Glutamatergic neuron (in vitro differentiated cells): Measurements from ENCODE around the gene CUEDC2. TPM values are rescaled to one million over a fixed set of nuclear protein-coding genes. Genes with fewer than 3 reads are reported as not detected.
A peak's percentile ranks its signal among the peaks of the same experiment; 100 is the strongest.

Experiments
- DNase-seq: peaks from one replicate; pipeline ENCODE4 v3.0.0; 2022
- H3K27ac Mint-ChIP-seq: one replicate; pipeline ENCODE4 v1.8.0; 2020; ENCODE audit warnings: mild to moderate bottlenecking, mixed read lengths, inconsistent platforms; ENCODE audit not compliant: unreplicated experiment
- H3K27me3 Mint-ChIP-seq: one replicate; pipeline ENCODE4 v1.8.0; 2020; ENCODE audit warnings: mild to moderate bottlenecking, moderate library complexity, mixed read lengths, inconsistent platforms; ENCODE audit not compliant: unreplicated experiment
- H3K36me3 Mint-ChIP-seq: one replicate; pipeline ENCODE4 v1.8.0; 2020; ENCODE audit warnings: mild to moderate bottlenecking, mixed read lengths, inconsistent platforms; ENCODE audit not compliant: unreplicated experiment
- H3K4me1 Mint-ChIP-seq: one replicate; pipeline ENCODE4 v1.8.0; 2020; ENCODE audit warnings: mild to moderate bottlenecking, low read depth, mixed read lengths, inconsistent platforms; ENCODE audit not compliant: unreplicated experiment
- H3K4me3 Mint-ChIP-seq: one replicate; pipeline ENCODE4 v1.8.0; 2020; ENCODE audit warnings: mild to moderate bottlenecking, mixed read lengths, inconsistent platforms; ENCODE audit not compliant: unreplicated experiment
- H3K9me3 Mint-ChIP-seq: one replicate; pipeline ENCODE4 v1.8.0; 2020; ENCODE audit warnings: mild to moderate bottlenecking, moderate library complexity, mixed read lengths, inconsistent platforms; ENCODE audit not compliant: unreplicated experiment
- total RNA-seq: library from RNA; stranded (reverse); fragmentation: NEBNext Ultra II Directional; extraction: Animal tissue kit (Norgen Biotek cat#: 25700); gene quantifications from one replicate; pipeline ENCODE4 v1.2.1, GENCODE V29; 2021; ENCODE audit not compliant: unreplicated experiment
- TF ChIP-seq, protein P1 (sequence below): fragments of 200-600 bp; sonication (generic); IDR thresholded peaks from one replicate; pipeline ENCODE4 v1.5.0; 2021; ENCODE audit not compliant: partially characterized antibody, unreplicated experiment

Gene CUEDC2
- total RNA-seq, 1 donor from 2014 or later: 104 TPM

DNA sequence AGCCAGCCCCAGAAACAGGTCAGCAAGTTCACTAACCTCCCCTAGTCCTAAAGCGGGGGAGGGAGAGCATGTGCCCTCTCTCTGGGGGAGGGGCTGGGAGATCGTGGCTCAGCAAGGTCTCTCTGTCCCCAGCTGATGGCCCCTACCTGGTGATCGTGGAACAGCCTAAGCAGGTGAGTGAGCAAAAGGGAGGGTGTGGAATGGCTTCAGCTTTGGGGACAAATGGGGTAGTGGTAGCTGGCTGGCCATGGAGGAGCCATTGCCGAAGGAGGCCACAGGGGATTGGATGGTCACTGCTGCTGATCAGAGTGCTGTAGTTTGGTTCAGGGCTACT lies 36.1 kb downstream of the CUEDC2 start:
- TF ChIP-seq, protein P1, sequence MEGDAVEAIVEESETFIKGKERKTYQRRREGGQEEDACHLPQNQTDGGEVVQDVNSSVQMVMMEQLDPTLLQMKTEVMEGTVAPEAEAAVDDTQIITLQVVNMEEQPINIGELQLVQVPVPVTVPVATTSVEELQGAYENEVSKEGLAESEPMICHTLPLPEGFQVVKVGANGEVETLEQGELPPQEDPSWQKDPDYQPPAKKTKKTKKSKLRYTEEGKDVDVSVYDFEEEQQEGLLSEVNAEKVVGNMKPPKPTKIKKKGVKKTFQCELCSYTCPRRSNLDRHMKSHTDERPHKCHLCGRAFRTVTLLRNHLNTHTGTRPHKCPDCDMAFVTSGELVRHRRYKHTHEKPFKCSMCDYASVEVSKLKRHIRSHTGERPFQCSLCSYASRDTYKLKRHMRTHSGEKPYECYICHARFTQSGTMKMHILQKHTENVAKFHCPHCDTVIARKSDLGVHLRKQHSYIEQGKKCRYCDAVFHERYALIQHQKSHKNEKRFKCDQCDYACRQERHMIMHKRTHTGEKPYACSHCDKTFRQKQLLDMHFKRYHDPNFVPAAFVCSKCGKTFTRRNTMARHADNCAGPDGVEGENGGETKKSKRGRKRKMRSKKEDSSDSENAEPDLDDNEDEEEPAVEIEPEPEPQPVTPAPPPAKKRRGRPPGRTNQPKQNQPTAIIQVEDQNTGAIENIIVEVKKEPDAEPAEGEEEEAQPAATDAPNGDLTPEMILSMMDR: no peak
- peak overlapping the region; percentile 20 for H3K27ac Mint-ChIP-seq
- no peak for DNase-seq
- H3K9me3 Mint-ChIP-seq: peaks cover 4% of the 10 kb centered on the region
- H3K36me3 Mint-ChIP-seq: no peaks in the 10 kb centered on the region
- peaks cover 13% of the 10 kb centered on the region for H3K27me3 Mint-ChIP-seq
- H3K4me1 Mint-ChIP-seq: peaks cover 8% of the 10 kb centered on the region
- H3K4me3 Mint-ChIP-seq: peak overlapping the region; percentile 74

DNA sequence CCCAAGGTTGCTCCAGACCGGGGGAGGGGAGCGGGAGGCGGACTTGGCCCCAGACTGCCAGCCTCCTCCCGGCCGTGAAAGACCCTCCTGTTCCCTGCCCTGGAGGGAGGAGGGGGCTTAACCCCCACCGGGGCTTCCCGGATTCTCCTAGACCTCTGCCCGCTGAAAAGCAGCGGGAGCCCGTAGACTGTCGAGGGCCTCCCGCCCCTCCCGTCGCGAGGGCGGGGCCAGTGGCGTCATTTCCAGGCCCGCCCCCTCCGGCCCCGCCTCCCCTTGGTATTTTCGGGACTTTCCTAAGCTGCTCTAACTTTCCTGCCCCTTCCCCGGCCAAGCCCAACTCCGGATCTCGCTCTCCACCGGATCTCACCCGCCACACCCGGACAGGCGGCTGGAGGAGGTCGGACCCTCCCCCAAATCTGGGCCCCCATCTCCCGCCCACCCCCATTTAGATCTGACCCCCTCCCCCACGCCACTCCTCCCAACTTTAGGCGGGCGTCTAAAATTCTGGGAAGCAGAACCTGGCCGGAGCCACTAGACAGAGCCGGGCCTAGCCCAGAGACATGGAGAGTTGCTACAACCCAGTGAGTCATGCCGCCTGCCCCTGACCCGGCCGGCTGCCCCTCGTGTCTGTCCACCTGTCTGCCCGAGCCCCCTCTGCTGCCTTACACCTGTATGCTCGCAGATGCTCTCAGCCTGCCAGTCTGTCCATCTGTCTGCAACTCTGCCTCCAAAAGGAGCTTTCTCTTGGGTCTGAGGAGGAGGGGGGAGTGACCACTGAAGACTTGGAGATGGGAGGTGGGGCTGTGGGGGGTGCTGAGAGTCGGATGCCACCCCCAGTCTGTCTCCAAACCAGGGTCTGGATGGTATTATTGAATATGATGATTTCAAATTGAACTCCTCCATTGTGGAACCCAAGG lies 36.7 kb downstream of the CUEDC2 start, which contains the start of gene NFKB2:
Gene NFKB2, plus strand, starts transcription at position 306 of the 917 bp plus-strand sequence. Its CDS starts 255 bp downstream, at position 561.
- Mint-ChIP-seq H3K27me3 (peaks cover 13% of the 10 kb centered on the region), H3K27ac (peak within 1 kb of the TSS; percentile 20), H3K9me3 (peaks cover 4% of the 10 kb centered on the region), H3K36me3 (no peaks in the 10 kb centered on the region), H3K4me3 (peak within 1 kb of the TSS; percentile 91), H3K4me1 (peaks cover 14% of the 10 kb centered on the region)
- peak; percentile 90 for DNase-seq
- TF ChIP-seq, protein P1: no peak

DNA sequence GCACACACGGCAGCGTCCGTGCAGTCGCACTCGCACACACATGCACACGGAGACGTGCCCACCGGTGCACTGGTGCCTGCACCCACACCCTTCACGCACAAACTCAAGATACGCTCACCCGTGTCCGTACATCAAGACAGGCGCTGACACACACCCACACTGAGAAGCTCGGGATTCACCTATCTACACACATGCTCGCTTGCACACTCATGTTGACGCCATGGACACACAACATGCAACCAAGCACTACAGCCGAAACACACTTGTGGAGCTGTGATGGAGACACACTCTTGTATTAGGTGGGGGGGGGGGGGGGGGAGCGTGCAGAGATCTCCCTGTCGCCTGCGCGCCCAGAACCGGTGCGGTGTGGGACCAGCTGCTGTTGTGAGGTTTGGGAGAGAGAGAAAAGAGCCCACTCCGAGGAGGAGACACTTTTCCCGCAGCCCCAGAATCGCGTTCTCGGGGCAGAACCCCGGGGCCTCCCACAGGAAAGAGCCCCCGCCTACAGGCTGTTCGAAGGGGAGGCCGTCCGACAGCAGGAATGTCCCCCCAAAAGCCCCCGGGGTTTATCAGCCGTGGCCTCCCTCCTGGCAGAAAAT lies 37.5 kb downstream of the CUEDC2 start:
- H3K4me1 Mint-ChIP-seq: peaks cover 14% of the 10 kb centered on the region
- H3K9me3 Mint-ChIP-seq: peaks cover 4% of the 10 kb centered on the region
- no peak overlapping the region for H3K27ac Mint-ChIP-seq
- DNase-seq: no peak
- TF ChIP-seq, protein P1: no peak
- H3K36me3 Mint-ChIP-seq: no peaks in the 10 kb centered on the region
- peak overlapping the region; percentile 91 for H3K4me3 Mint-ChIP-seq
- peaks cover 13% of the 10 kb centered on the region for H3K27me3 Mint-ChIP-seq

DNA sequence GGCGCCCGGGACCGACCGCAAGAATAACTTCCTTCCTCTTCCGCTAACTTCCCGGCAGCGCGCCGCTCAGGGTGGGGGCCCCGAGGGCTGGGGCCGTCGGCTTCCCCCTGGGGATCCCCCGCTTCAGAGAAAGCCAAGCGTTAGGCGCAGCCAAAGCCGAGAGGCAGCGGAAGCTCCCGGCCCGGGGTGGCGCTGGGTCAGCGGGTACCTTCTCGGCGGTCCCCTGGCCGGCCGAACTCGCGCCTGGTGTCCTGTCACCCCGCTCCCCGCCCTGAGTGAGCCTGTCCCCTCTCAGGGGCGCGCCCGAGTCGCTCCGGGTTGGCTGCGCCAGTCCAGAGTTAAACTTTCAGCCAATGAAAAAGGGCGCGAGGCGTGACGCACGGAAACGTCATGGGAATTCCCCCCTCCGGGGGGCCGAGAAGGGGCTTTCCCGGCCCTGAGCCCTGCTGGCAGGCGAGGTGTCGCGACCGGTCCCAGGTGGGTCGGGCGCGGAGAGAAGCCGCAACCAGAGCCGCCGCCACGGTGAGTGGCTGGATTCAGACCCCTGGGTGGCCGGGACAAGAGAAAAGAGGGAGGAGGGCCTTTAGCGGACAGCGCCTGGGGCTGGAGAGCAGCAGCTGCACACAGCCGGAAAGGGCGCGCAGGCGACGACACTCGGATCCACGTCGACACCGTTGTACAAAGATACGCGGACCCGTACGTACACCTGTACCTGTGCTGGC lies 38.1 kb downstream of the CUEDC2 start:
- Mint-ChIP-seq H3K9me3 (peaks cover 4% of the 10 kb centered on the region), H3K27ac (no peak overlapping the region), H3K4me3 (peak overlapping the region; percentile 91), H3K4me1 (peaks cover 14% of the 10 kb centered on the region), H3K36me3 (no peaks in the 10 kb centered on the region), H3K27me3 (peaks cover 13% of the 10 kb centered on the region)
- peak; percentile 89 for DNase-seq
- TF ChIP-seq, protein P1: peak; percentile 91
